Keratinocyte (primary cell): Measurements from ENCODE around the gene KCNH1. TPM values are rescaled to one million over a fixed set of nuclear protein-coding genes. Genes with fewer than 3 reads are reported as not detected.

Experiments used
- DNase-seq: peaks from one replicate; pipeline ENCODE4 v3.0.0-alpha.2; 2011; ENCODE audit warnings: low read depth, missing footprints, low spot score
- FAIRE-seq: peaks from 2 replicates; lab custom pipeline; 2011; peaks lifted over from hg19 to GRCh38; lab: Jason Lieb, UNC
- H2AFZ ChIP-seq: 2 replicates; pipeline ENCODE4 v1.6.0; 2012; ENCODE audit warnings: low read length, control low read depth, inconsistent platforms; ENCODE audit not compliant: control insufficient read depth
- H3K27ac ChIP-seq: 2 replicates; pipeline ENCODE4 v1.5.1; 2011; ENCODE audit warnings: low read length; ENCODE audit not compliant: control insufficient read depth, insufficient read depth
- H3K27me3 ChIP-seq: 3 replicates; pipeline ENCODE4 v1.6.0; 2011; ENCODE audit warnings: low read length; ENCODE audit not compliant: control insufficient read depth, insufficient read depth; ENCODE audit errors: extremely low read depth
- H3K36me3 ChIP-seq, 2 experiments: 2 replicates in 1 of 2; 3 replicates in 1 of 2; pipeline ENCODE4 v1.5.1; 2011; ENCODE audit warnings: low read length in 2 of 2, mild to moderate bottlenecking in 1 of 2; ENCODE audit not compliant: control insufficient read depth in 2 of 2, insufficient read depth in 2 of 2; ENCODE audit errors: extremely low read depth in 1 of 2
- H3K4me1 ChIP-seq: 3 replicates; pipeline ENCODE4 v1.5.1; 2011; ENCODE audit warnings: low read length; ENCODE audit not compliant: control insufficient read depth, insufficient read depth; ENCODE audit errors: extremely low read depth
- H3K4me2 ChIP-seq: 3 replicates; pipeline ENCODE4 v1.6.0; 2011; ENCODE audit warnings: low read depth, low read length; ENCODE audit not compliant: control insufficient read depth, insufficient read depth; ENCODE audit errors: extremely low read depth
- H3K4me3 ChIP-seq, 3 experiments: fragments of 200-600 bp in 1 of 3; sonication (generic) in 1 of 3; 2 replicates in 2 of 3; 3 replicates in 1 of 3; pipeline ENCODE4 v1.5.1; 2011 to 2016; ENCODE audit warnings: low read length in 3 of 3, mild to moderate bottlenecking in 3 of 3, control low read depth in 2 of 3, inconsistent platforms in 1 of 3, low read depth in 1 of 3, mixed read lengths in 1 of 3, mixed run types in 1 of 3, moderate library complexity in 1 of 3; ENCODE audit not compliant: control insufficient read depth in 2 of 3, insufficient read depth in 2 of 3; ENCODE audit errors: extremely low read depth in 1 of 3
- H3K79me2 ChIP-seq: 2 replicates; pipeline ENCODE4 v1.6.0; 2012; ENCODE audit warnings: low read length; ENCODE audit not compliant: control insufficient read depth, insufficient read depth
- H3K9ac ChIP-seq: 3 replicates; pipeline ENCODE4 v1.6.0; 2011; ENCODE audit warnings: low read length; ENCODE audit not compliant: control insufficient read depth, insufficient read depth; ENCODE audit errors: extremely low read depth
- H3K9me1 ChIP-seq: 3 replicates; pipeline ENCODE4 v1.6.0; 2011; ENCODE audit warnings: low read length; ENCODE audit not compliant: control insufficient read depth, insufficient read depth; ENCODE audit errors: extremely low read depth
- H3K9me3 ChIP-seq: 2 replicates; pipeline ENCODE4 v1.5.1; 2012; ENCODE audit warnings: low read depth, low read length; ENCODE audit not compliant: control insufficient read depth
- H4K20me1 ChIP-seq: 3 replicates; pipeline ENCODE4 v1.6.0; 2011; ENCODE audit warnings: low read length; ENCODE audit not compliant: control insufficient read depth, insufficient read depth; ENCODE audit errors: extremely low read depth
- CTCF ChIP-seq, 3 experiments: IDR thresholded peaks in 1 of 3; conservative IDR thresholded peaks in 1 of 3; optimal IDR thresholded peaks in 1 of 3; 2 replicates in 2 of 3; 3 replicates in 1 of 3; pipeline versions ENCODE3 to v1.5.1; 2011; ENCODE audit warnings: low read length in 3 of 3, mild to moderate bottlenecking in 3 of 3, moderate library complexity in 2 of 3, control low read depth in 1 of 3, inconsistent platforms in 1 of 3; ENCODE audit not compliant: insufficient read depth in 2 of 3; ENCODE audit errors: extremely low read depth in 1 of 3
- EZH2 ChIP-seq: IDR thresholded peaks from one replicate; pipeline ENCODE4 v1.6.1; 2012; ENCODE audit warnings: inconsistent platforms, mild to moderate bottlenecking, low read length, moderate library complexity
- dilution Hi-C: fragments of 300-500 bp; cut with MboI; formaldehyde crosslinking; loops from one replicate; pipeline ENCODE4 v1.7.0; 2020; ENCODE audit warnings: low sequenced_read_pairs; ENCODE audit not compliant: extremely low pct_ligation_motif_present
- polyA plus RNA-seq, 5 experiments: library from polyadenylated mRNA; depleted of rRNA in 3 of 5; stranded (reverse) in 3 of 5; stranded (forward) in 1 of 5; unstranded in 1 of 5; fragments of >200 nt; gene quantifications; 1 replicate in 1 of 5; 2 replicates in 3 of 5; 3 replicates in 1 of 5; pipeline versions ENCODE4 v1.2.1 to v1.2.3, GENCODE V29; 2011 to 2012; ENCODE audit warnings: missing spikeins in 2 of 5, low read depth in 1 of 5, low replicate concordance in 1 of 5

KCNH1 gene
- polyA plus RNA-seq, 1 donor (not counting 4 experiments of a cell fraction or from before 2014, with no cell fraction given) = not detected

- H3K4me2 ChIP-seq = no peak overlapping the region
- FAIRE-seq (no peak), DNase-seq (no peak)
- no peaks in the 10 kb centered on the region for H3K79me2 ChIP-seq
- no peaks in the 10 kb centered on the region for H3K4me1 ChIP-seq
- H3K4me3 ChIP-seq = no peak overlapping the region
- no peaks in the 10 kb centered on the region for H4K20me1 ChIP-seq
- TF ChIP-seq EZH2 (no peak), CTCF (optimal IDR thresholded peaks at IDR 0.05 in 1 of 3, IDR thresholded peaks at IDR 0.05 in 1 of 3, conservative IDR thresholded peaks at IDR 0.05 in 1 of 3; ENCODE audit: extremely low read depth in 1 of 3, insufficient read depth in 2 of 3, low read length in 3 of 3) (no peak)
- no peak overlapping the region for H3K27ac ChIP-seq
- no peaks in the 10 kb centered on the region for H3K9me3 ChIP-seq
- H3K9me1 ChIP-seq = no peaks in the 10 kb centered on the region
- H2AFZ ChIP-seq = no peak overlapping the region
- no peak overlapping the region for H3K9ac ChIP-seq
- no peaks in the 10 kb centered on the region for H3K36me3 ChIP-seq
- peaks cover 7% of the 10 kb centered on the region for H3K27me3 ChIP-seq
- dilution Hi-C loops = no loop called here
These were observed 227.9 kb downstream of the KCNH1 start for GRCh38 chr1:210905944-210906453.

GRCh38 chr1:210905365-210905904 is 228.5 kb downstream of the KCNH1 start:
- dilution Hi-C loops = no loop called here
- Histone ChIP-seq H3K27ac (no peak overlapping the region), H3K36me3 (no peaks in the 10 kb centered on the region), H3K9me1 (no peaks in the 10 kb centered on the region), H3K9me3 (no peaks in the 10 kb centered on the region), H3K27me3 (peaks cover 7% of the 10 kb centered on the region), H3K4me3 (no peak overlapping the region), H4K20me1 (no peaks in the 10 kb centered on the region), H2AFZ (no peak overlapping the region), H3K9ac (no peak overlapping the region), H3K4me2 (no peak overlapping the region), H3K4me1 (no peaks in the 10 kb centered on the region), H3K79me2 (no peaks in the 10 kb centered on the region)
- TF ChIP-seq EZH2 (no peak), CTCF (optimal IDR thresholded peaks at IDR 0.05 in 1 of 3, IDR thresholded peaks at IDR 0.05 in 1 of 3, conservative IDR thresholded peaks at IDR 0.05 in 1 of 3; ENCODE audit: extremely low read depth in 1 of 3, insufficient read depth in 2 of 3, low read length in 3 of 3) (no peak)
- DNase-seq (no peak), FAIRE-seq (no peak)
